ENCODE results near the gene SLC25A33. TPM values are rescaled to one million over a fixed set of nuclear protein-coding genes. Genes with fewer than 3 reads are reported as not detected.

SLC25A33 gene
- total and polyA plus RNA-seq, 7 experiments from 2014 or later, result 2.5 to 8.0 (median 5.3) TPM

Other genes starting within 250 kb of the SLC25A33 start
- gene SPSB1, start 246.6 kb upstream of the SLC25A33 start, total RNA-seq, result 10 to 100 TPM in 1 of 5 experiments, 1 to 10 TPM in 4; 1.8 to 10.3 (median 1.9) TPM
- 1 to 10 TPM; 1.4 to 2.8 TPM for gene SPSB1, start 246.6 kb upstream of the SLC25A33 start, polyA plus RNA-seq
- gene TMEM201, start 49.4 kb downstream of the SLC25A33 start, total RNA-seq, result 10 to 100 TPM in 3 of 5 experiments, 1 to 10 TPM in 2; 9.0 to 18.5 (median 10.0) TPM
- gene TMEM201, start 49.4 kb downstream of the SLC25A33 start, polyA plus RNA-seq, result 1 to 10 TPM; 1.0 to 3.3 TPM
- 100 to 1,000 TPM; 269 to 313 (median 283) TPM for gene PIK3CD, start 112.3 kb downstream of the SLC25A33 start, total RNA-seq
- 100 to 1,000 TPM in 1 of 2 donors, 10 to 100 TPM in 1; 74.9 to 174 TPM for gene PIK3CD, start 112.3 kb downstream of the SLC25A33 start, polyA plus RNA-seq

Data from naive thymus-derived CD4-positive, alpha-beta T cell (primary cell).